OCI-LY3 (cell line): ENCODE results near the gene SLC41A3.

Experiments used
- CTCF ChIP-seq: fragments of 200-600, 300-600 bp; sonication (generic); IDR thresholded peaks from 2 replicates; pipeline ENCODE4 v1.5.1; 2014; ENCODE audit warnings: antibody characterized with exemption, low read length, low read depth
- EZH2phosphoT487 ChIP-seq: fragments of 200-600 bp; shearing (Covaris generic); IDR thresholded peaks from 2 replicates; pipeline ENCODE4 v1.6.1; 2018; ENCODE audit warnings: antibody characterized with exemption, mixed run types, low read depth

- TF ChIP-seq CTCF (no peak), EZH2phosphoT487 (no peak)
Observed at GRCh38 chr3:126102011-126102410, 18.1 kb upstream of the SLC41A3 start.
